Globus pallidus (tissue), 1 donor: ENCODE measurements around the gene RAB25.
"Not testable (repeated sequence)": the region's sequence is repeated elsewhere in the genome, so short reads cannot be mapped to it uniquely, and the experiment has no call there.

Source experiments
- DNase-seq: peaks from one replicate; pipeline ENCODE4 v3.0.0-alpha.2; 2015; ENCODE audit warnings: low spot score

RAB25 gene

GRCh38 chr1:156054500-156055280, 6.3 kb upstream of the RAB25 start, which contains the start of gene LAMTOR2:
Gene LAMTOR2 (plus strand): TSS chr1:156054782. CDS start chr1:156054890, 108 bp downstream.
- peak; percentile 98 for DNase-seq

- no peak for DNase-seq
These were observed 5.5 kb upstream of the RAB25 start for GRCh38 chr1:156055281-156056048.

GRCh38 chr1:156056326-156056849, 4.6 kb upstream of the RAB25 start:
- no peak for DNase-seq

- no peak for DNase-seq
These were observed 1.2 kb downstream of the RAB25 start for GRCh38 chr1:156062189-156062588.

GRCh38 chr1:156063997-156064285, 3.0 kb downstream of the RAB25 start:
- DNase-seq: no peak

GRCh38 chr1:156064615-156065014, 3.7 kb downstream of the RAB25 start:
- DNase-seq: no peak

GRCh38 chr1:156065212-156065611, 4.3 kb downstream of the RAB25 start:
- DNase-seq: no peak

- DNase-seq: no peak
These were observed 4.9 kb downstream of the RAB25 start for GRCh38 chr1:156065871-156066270.

GRCh38 chr1:156067262-156067661, 6.3 kb downstream of the RAB25 start:
- DNase-seq: no peak

- DNase-seq: no peak
These were observed 8.8 kb downstream of the RAB25 start for GRCh38 chr1:156069490-156070455.

- DNase-seq: no peak
These were observed 9.6 kb downstream of the RAB25 start for GRCh38 chr1:156070548-156070947.

- DNase-seq: not testable (repeated sequence)
These were observed 10.4 kb downstream of the RAB25 start for GRCh38 chr1:156071332-156071816.

GRCh38 chr1:156072251-156072650, 11.3 kb downstream of the RAB25 start:
- DNase-seq: no peak

- no peak for DNase-seq
These were observed 12.2 kb downstream of the RAB25 start for GRCh38 chr1:156073110-156073687.

- no peak for DNase-seq
These were observed 12.8 kb downstream of the RAB25 start for GRCh38 chr1:156073740-156074139.

- DNase-seq: no peak
These were observed 13.7 kb downstream of the RAB25 start for GRCh38 chr1:156074661-156075060.

- no peak for DNase-seq
These were observed 14.2 kb downstream of the RAB25 start for GRCh38 chr1:156075162-156075561.

GRCh38 chr1:156075775-156076204, 14.8 kb downstream of the RAB25 start:
- DNase-seq: no peak

GRCh38 chr1:156076609-156077429, 15.9 kb downstream of the RAB25 start:
- no peak for DNase-seq

- no peak for DNase-seq
These were observed 16.4 kb downstream of the RAB25 start for GRCh38 chr1:156077430-156077760.

GRCh38 chr1:156078728-156079127, 17.8 kb downstream of the RAB25 start:
- DNase-seq: no peak
